Fibroblast of mammary gland (primary cell): ENCODE measurements around the gene CD59.
"Not testable (repeated sequence)": the region's sequence is repeated elsewhere in the genome, so short reads cannot be mapped to it uniquely, and the experiment has no call there.

Source experiments
- DNase-seq: peaks from one replicate; pipeline ENCODE4 v3.0.0-alpha.2; 2010; ENCODE audit warnings: low read depth
- H3K4me3 ChIP-seq: 2 replicates; pipeline ENCODE4 v1.5.1; 2011; ENCODE audit warnings: low read depth, mild to moderate bottlenecking, low read length, moderate library complexity; ENCODE audit not compliant: control insufficient read depth
- CTCF ChIP-seq: conservative IDR thresholded peaks from 2 replicates; pipeline ENCODE4 v1.5.1; 2011; ENCODE audit warnings: low read depth, low read length, inconsistent platforms; ENCODE audit not compliant: control insufficient read depth, insufficient read depth

Gene CD59

GRCh38 chr11:33708985-33709384 lies 27.2 kb downstream of the CD59 start:
- H3K4me3 ChIP-seq = no peak overlapping the region
- no peak for TF ChIP-seq CTCF
- no peak for DNase-seq

DNA sequence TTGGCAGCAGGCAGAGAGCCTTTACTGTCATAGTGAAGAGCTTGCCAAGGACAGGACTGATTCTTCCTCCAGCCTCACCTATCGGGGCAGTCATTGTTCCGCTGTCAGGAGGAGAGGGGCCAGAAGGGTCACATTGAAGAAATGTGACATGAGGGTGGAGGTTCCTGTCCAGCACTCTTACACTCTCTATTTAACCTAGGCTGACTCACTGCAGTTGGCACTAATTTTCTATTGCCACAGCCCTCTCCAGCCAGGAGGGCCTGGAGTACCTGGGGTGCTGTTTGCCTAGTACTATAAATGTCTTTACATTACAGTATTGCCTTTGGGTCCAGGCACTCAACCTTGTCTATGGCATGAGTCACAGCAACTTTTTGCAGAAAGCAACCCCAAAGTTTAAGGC lies 28.4 kb downstream of the CD59 start:
- not testable (repeated sequence) for DNase-seq, H3K4me3 ChIP-seq

DNA sequence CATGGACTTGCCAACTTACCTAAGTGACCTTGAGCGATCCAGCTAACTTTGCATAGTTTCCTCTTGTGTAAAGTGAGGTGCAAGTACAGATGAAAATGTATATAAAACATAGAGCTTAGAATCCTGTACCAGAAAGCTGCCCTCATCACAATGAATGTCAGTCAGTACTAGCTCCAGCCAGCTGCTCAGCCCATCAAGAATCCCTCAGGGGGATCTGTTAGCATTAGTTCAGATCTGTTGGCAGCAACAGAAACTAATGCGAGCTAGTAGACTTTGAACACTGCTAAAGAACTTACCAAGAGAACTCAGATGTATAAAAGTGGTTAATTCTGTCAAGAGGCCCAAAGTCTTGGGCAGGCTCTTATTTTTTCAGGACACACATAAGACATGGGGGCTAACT lies 29.3 kb downstream of the CD59 start:
- TF ChIP-seq CTCF = no peak
- H3K4me3 ChIP-seq = no peak overlapping the region
- no peak for DNase-seq

GRCh38 chr11:33706546-33706945 lies 29.7 kb downstream of the CD59 start:
- no peak for DNase-seq
- no peak overlapping the region for H3K4me3 ChIP-seq
- TF ChIP-seq CTCF = no peak

GRCh38 chr11:33704240-33705002 lies 31.8 kb downstream of the CD59 start:
- no peak overlapping the region for H3K4me3 ChIP-seq
- no peak for DNase-seq
- peak; percentile 23 for TF ChIP-seq CTCF

DNA sequence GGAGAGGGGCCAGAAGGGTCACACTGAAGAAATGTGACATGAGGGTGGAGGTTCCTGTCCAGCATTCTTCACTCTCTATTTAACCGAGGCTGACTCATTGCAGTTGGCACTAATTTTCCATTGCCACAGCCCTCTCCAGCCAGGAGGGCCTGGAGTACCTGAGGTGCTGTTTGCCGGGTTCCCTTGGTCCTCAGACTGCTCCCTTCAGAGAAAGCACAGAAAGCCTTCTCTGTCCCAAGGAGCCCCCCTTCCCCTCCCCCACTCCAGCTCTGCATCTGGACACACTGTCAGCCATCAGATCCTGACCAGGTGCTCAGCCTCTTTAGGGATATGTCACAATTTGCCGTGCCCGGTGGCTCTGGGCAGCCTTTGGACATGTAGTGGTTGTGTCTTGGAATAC lies 32.4 kb downstream of the CD59 start:
- TF ChIP-seq CTCF = no peak
- no peak overlapping the region for H3K4me3 ChIP-seq
- peak; percentile 53 for DNase-seq

DNA sequence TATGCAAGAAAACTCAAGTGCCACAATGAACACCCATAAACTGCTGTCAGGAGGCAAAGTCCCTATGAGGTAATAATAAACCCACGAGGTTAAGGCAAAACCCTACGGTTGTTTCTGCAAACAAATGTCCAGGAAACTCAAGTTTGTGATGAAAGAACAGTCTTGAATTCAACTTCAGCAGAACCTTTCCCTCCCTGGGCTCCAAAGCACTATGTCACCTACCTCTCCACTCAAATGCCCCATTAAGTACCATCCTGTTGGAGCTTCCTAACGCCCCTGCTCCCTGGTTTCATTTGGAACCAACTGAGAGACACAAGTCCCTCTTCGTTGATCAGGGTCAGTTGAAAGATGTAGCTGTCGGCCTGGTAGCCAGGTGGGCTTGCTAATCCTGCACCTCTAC lies 33.0 kb downstream of the CD59 start:
- TF ChIP-seq CTCF = no peak
- DNase-seq = no peak
- H3K4me3 ChIP-seq = no peak overlapping the region
